Activated T-cell treated with anti-CD3 and anti-CD28 coated beads, Interleukin-2, amount 50 U/mL, for 72 hours (primary cell): ENCODE measurements around the gene UMODL1. TPM values are rescaled to one million over a fixed set of nuclear protein-coding genes. Genes with fewer than 3 reads are reported as not detected.
"Not testable (repeated sequence)": the region's sequence is repeated elsewhere in the genome, so short reads cannot be mapped to it uniquely, and the experiment has no call there.

Experiments
- ATAC-seq, 2 donors: fragments of 150-1000 bp; cut with Tn5 transposase; replicated peaks in 1 of 2; 2 replicates each; pipeline ENCODE4 v1.10.0; 2021; ENCODE audit warnings: moderate library complexity in 2 of 2, mild to moderate bottlenecking in 1 of 2
- DNase-seq, 2 donors: peaks; one replicate each; pipeline ENCODE4 v3.0.0; 2021 to 2022; ENCODE audit warnings: mixed read lengths in 1 of 2
- H3K27ac Mint-ChIP-seq: one replicate; pipeline ENCODE4 v1.8.0; 2022; ENCODE audit warnings: mild to moderate bottlenecking, moderate library complexity, mixed read lengths
- H3K27me3 Mint-ChIP-seq: one replicate; pipeline ENCODE4 v1.8.0; 2022; ENCODE audit warnings: low read depth, mixed read lengths
- H3K36me3 Mint-ChIP-seq, 2 donors: one replicate each; pipeline ENCODE4 v1.8.0; 2022; ENCODE audit warnings: mixed read lengths in 2 of 2, mild to moderate bottlenecking in 1 of 2; ENCODE audit not compliant: insufficient read depth in 2 of 2
- H3K4me1 Mint-ChIP-seq: one replicate; pipeline ENCODE4 v1.8.0; 2022; ENCODE audit warnings: low read depth, mixed read lengths
- H3K4me3 Mint-ChIP-seq, 2 donors: one replicate each; pipeline ENCODE4 v1.8.0; 2022; ENCODE audit warnings: mild to moderate bottlenecking in 2 of 2, mixed read lengths in 2 of 2, moderate library complexity in 2 of 2
- H3K9me3 Mint-ChIP-seq, 2 donors: one replicate each; pipeline ENCODE4 v1.8.0; 2022; ENCODE audit warnings: mixed read lengths in 2 of 2
- total RNA-seq, 2 donors: library from RNA; stranded (reverse); gene quantifications; one replicate each; pipeline ENCODE4 v1.2.3, GENCODE V29; 2022

UMODL1 gene
- total RNA-seq, 2 donors from 2014 or later: 0.39 to 0.89 TPM

- no peaks in the 10 kb centered on the region for H3K9me3 Mint-ChIP-seq
- DNase-seq (no peak), ATAC-seq (no peak)
- H3K4me1 Mint-ChIP-seq: peaks cover 13% of the 10 kb centered on the region
- no peaks in the 10 kb centered on the region for H3K27me3 Mint-ChIP-seq
- no peak overlapping the region for H3K27ac Mint-ChIP-seq
- H3K36me3 Mint-ChIP-seq: no peaks in the 10 kb centered on the region
- no peak overlapping the region for H3K4me3 Mint-ChIP-seq
Observed at GRCh38 chr21:42069843-42070242, 1.3 kb upstream of the UMODL1 start.

- no peaks in the 10 kb centered on the region for H3K9me3 Mint-ChIP-seq
- H3K27me3 Mint-ChIP-seq: no peaks in the 10 kb centered on the region
- ATAC-seq (no peak), DNase-seq (no peak)
- H3K4me1 Mint-ChIP-seq: peaks cover 7% of the 10 kb centered on the region
- no peaks in the 10 kb centered on the region for H3K36me3 Mint-ChIP-seq
- no peak overlapping the region for H3K27ac Mint-ChIP-seq
- H3K4me3 Mint-ChIP-seq: no peak overlapping the region
Observed at GRCh38 chr21:42073145-42074099, 2.3 kb downstream of the UMODL1 start.

GRCh38 chr21:42075686-42076471 lies 4.8 kb downstream of the UMODL1 start:
- no peak overlapping the region for H3K27ac Mint-ChIP-seq
- no peak for DNase-seq
- no peak overlapping the region for H3K4me3 Mint-ChIP-seq
- ATAC-seq: no peak
- peaks cover 7% of the 10 kb centered on the region for H3K4me1 Mint-ChIP-seq
- H3K9me3 Mint-ChIP-seq: no peaks in the 10 kb centered on the region
- no peaks in the 10 kb centered on the region for H3K36me3 Mint-ChIP-seq
- H3K27me3 Mint-ChIP-seq: no peaks in the 10 kb centered on the region

GRCh38 chr21:42077685-42078238 lies 6.6 kb downstream of the UMODL1 start:
- ATAC-seq, H3K27me3 Mint-ChIP-seq, H3K4me3 Mint-ChIP-seq, H3K36me3 Mint-ChIP-seq, H3K27ac Mint-ChIP-seq, DNase-seq, H3K4me1 Mint-ChIP-seq, H3K9me3 Mint-ChIP-seq: not testable (repeated sequence)

GRCh38 chr21:42078247-42079007 lies 7.3 kb downstream of the UMODL1 start:
- not testable (repeated sequence) for H3K4me3 Mint-ChIP-seq, H3K9me3 Mint-ChIP-seq, ATAC-seq, H3K36me3 Mint-ChIP-seq, DNase-seq, H3K27ac Mint-ChIP-seq, H3K27me3 Mint-ChIP-seq, H3K4me1 Mint-ChIP-seq

- Mint-ChIP-seq H3K9me3 (no peaks in the 10 kb centered on the region), H3K27me3 (no peaks in the 10 kb centered on the region), H3K36me3 (no peaks in the 10 kb centered on the region), H3K4me3 (no peak overlapping the region), H3K27ac (no peak overlapping the region), H3K4me1 (peaks cover 7% of the 10 kb centered on the region)
- DNase-seq: no peak
- ATAC-seq: no peak
Observed at GRCh38 chr21:42079008-42079938, 8.2 kb downstream of the UMODL1 start.

- H3K4me3 Mint-ChIP-seq: no peak overlapping the region
- no peaks in the 10 kb centered on the region for H3K36me3 Mint-ChIP-seq
- no peak overlapping the region for H3K27ac Mint-ChIP-seq
- H3K9me3 Mint-ChIP-seq: no peaks in the 10 kb centered on the region
- ATAC-seq (no peak), DNase-seq (no peak)
- peaks cover 7% of the 10 kb centered on the region for H3K4me1 Mint-ChIP-seq
- no peaks in the 10 kb centered on the region for H3K27me3 Mint-ChIP-seq
Observed at GRCh38 chr21:42079939-42080787, 9.0 kb downstream of the UMODL1 start.

GRCh38 chr21:42080788-42081083 lies 9.6 kb downstream of the UMODL1 start:
- ATAC-seq: no peak
- H3K36me3 Mint-ChIP-seq: no peaks in the 10 kb centered on the region
- H3K9me3 Mint-ChIP-seq: no peaks in the 10 kb centered on the region
- H3K4me1 Mint-ChIP-seq: peaks cover 7% of the 10 kb centered on the region
- H3K27me3 Mint-ChIP-seq: no peaks in the 10 kb centered on the region
- DNase-seq: no peak
- no peak overlapping the region for H3K4me3 Mint-ChIP-seq
- H3K27ac Mint-ChIP-seq: no peak overlapping the region

GRCh38 chr21:42081138-42081537 lies 10.0 kb downstream of the UMODL1 start:
- DNase-seq (no peak), ATAC-seq (no peak)
- H3K36me3 Mint-ChIP-seq: no peaks in the 10 kb centered on the region
- H3K9me3 Mint-ChIP-seq: no peaks in the 10 kb centered on the region
- H3K27me3 Mint-ChIP-seq: no peaks in the 10 kb centered on the region
- H3K4me3 Mint-ChIP-seq: no peak overlapping the region
- peaks cover 7% of the 10 kb centered on the region for H3K4me1 Mint-ChIP-seq
- no peak overlapping the region for H3K27ac Mint-ChIP-seq

- no peak overlapping the region for H3K27ac Mint-ChIP-seq
- H3K9me3 Mint-ChIP-seq: no peaks in the 10 kb centered on the region
- H3K27me3 Mint-ChIP-seq: no peaks in the 10 kb centered on the region
- no peaks in the 10 kb centered on the region for H3K36me3 Mint-ChIP-seq
- H3K4me3 Mint-ChIP-seq: no peak overlapping the region
- H3K4me1 Mint-ChIP-seq: peaks cover 3% of the 10 kb centered on the region
- no peak for DNase-seq
- no peak for ATAC-seq
Observed at GRCh38 chr21:42081931-42082381, 10.8 kb downstream of the UMODL1 start.

- no peak for ATAC-seq
- Mint-ChIP-seq H3K9me3 (no peaks in the 10 kb centered on the region), H3K36me3 (no peaks in the 10 kb centered on the region), H3K27me3 (no peaks in the 10 kb centered on the region), H3K4me1 (no peaks in the 10 kb centered on the region), H3K4me3 (no peak overlapping the region), H3K27ac (no peak overlapping the region)
- no peak for DNase-seq
Observed at GRCh38 chr21:42082501-42083360, 11.6 kb downstream of the UMODL1 start.
